D721Med (cell line): ENCODE data around the gene TMEM150C.
"Not testable (repeated sequence)": the region's sequence is repeated elsewhere in the genome, so short reads cannot be mapped to it uniquely, and the experiment has no call there.

Experiments
- DNase-seq: peaks from one replicate; pipeline ENCODE4 v3.0.0; 2011; ENCODE audit warnings: low spot score; ENCODE audit not compliant: insufficient read length
- FAIRE-seq: peaks from 2 replicates; lab custom pipeline; 2011; peaks lifted over from hg19 to GRCh38; lab: Jason Lieb, UNC
- CTCF ChIP-seq: IDR thresholded peaks from 2 replicates; pipeline ENCODE4 v1.5.1; 2012; ENCODE audit warnings: mild to moderate bottlenecking, control low read depth; ENCODE audit not compliant: insufficient read depth; ENCODE audit errors: missing control alignments

Gene TMEM150C

GRCh38 chr4:82569727-82570126, 7.9 kb upstream of the TMEM150C start:
- TF ChIP-seq CTCF = no peak
- no peak for DNase-seq
- FAIRE-seq = no peak

- FAIRE-seq = no peak
- no peak for DNase-seq
- TF ChIP-seq CTCF = no peak
Measured at GRCh38 chr4:82569076-82569475, 7.3 kb upstream of the TMEM150C start.

- FAIRE-seq (no peak), DNase-seq (no peak)
- no peak for TF ChIP-seq CTCF
Measured at GRCh38 chr4:82567444-82567843, 5.7 kb upstream of the TMEM150C start.

GRCh38 chr4:82562564-82562854, 721 bp upstream of the TMEM150C start:
- TF ChIP-seq CTCF = no peak
- no peak for FAIRE-seq

GRCh38 chr4:82560853-82561785, 669 bp downstream of the TMEM150C start:
- FAIRE-seq (no peak), DNase-seq (peak; percentile 28)
- TF ChIP-seq CTCF = no peak

More at GRCh38 chr4:82562564-82562854, 721 bp upstream of the TMEM150C start:
- DNase-seq = no peak

GRCh38 chr4:82559735-82560120, 2.1 kb downstream of the TMEM150C start:
- DNase-seq (no peak), FAIRE-seq (no peak)
- TF ChIP-seq CTCF = no peak

GRCh38 chr4:82559090-82559734, 2.6 kb downstream of the TMEM150C start:
- DNase-seq, FAIRE-seq: not testable (repeated sequence)
